OCI-LY1 (cell line): ENCODE data around the gene TGFB3.

ENCODE experiments used
- H2AFZ ChIP-seq: fragments of 200-600 bp; sonication (generic), shearing (Covaris generic); 2 replicates; pipeline ENCODE4 v1.6.0; 2014; ENCODE audit warnings: antibody characterized with exemption, mild to moderate bottlenecking, low read length
- H3F3A ChIP-seq: fragments of 200-600 bp; sonication (generic), shearing (Covaris generic); 2 replicates; pipeline ENCODE4 v1.6.0; 2014; ENCODE audit warnings: mild to moderate bottlenecking, antibody characterized with exemption, low read length, moderate library complexity; ENCODE audit not compliant: insufficient read depth
- H3K27ac ChIP-seq: fragments of 200-600 bp; sonication (generic); 2 replicates; pipeline ENCODE4 v1.5.1; 2014; ENCODE audit warnings: low read length, mixed run types, mild to moderate bottlenecking, low read depth; ENCODE audit not compliant: poor library complexity, severe bottlenecking
- H3K27me3 ChIP-seq: fragments of 200-600 bp; sonication (generic); 2 replicates; pipeline ENCODE4 v1.6.0; 2014; ENCODE audit warnings: antibody characterized with exemption, mild to moderate bottlenecking, low read length, moderate library complexity; ENCODE audit not compliant: insufficient read depth
- H3K36me3 ChIP-seq: fragments of 200-600 bp; sonication (generic); 2 replicates; pipeline ENCODE4 v1.6.1; 2014; ENCODE audit warnings: mild to moderate bottlenecking, antibody characterized with exemption, low read length, moderate library complexity, mixed read lengths; ENCODE audit not compliant: insufficient read depth
- H3K4me1 ChIP-seq: fragments of 200-600 bp; sonication (generic); 2 replicates; pipeline ENCODE4 v1.5.1; 2014; ENCODE audit warnings: mild to moderate bottlenecking, low read length, moderate library complexity; ENCODE audit not compliant: insufficient read depth, severe bottlenecking
- H3K4me2 ChIP-seq: fragments of 200-600 bp; sonication (generic), shearing (Covaris generic); 2 replicates; pipeline ENCODE4 v1.6.1; 2014; ENCODE audit warnings: low read length
- H3K4me3 ChIP-seq: fragments of 200-600 bp; sonication (generic); 2 replicates; pipeline ENCODE4 v1.5.1; 2014; ENCODE audit warnings: low read length, low read depth, mild to moderate bottlenecking, mixed read lengths; ENCODE audit not compliant: poor library complexity, severe bottlenecking
- H3K79me2 ChIP-seq: fragments of 200-600 bp; shearing (Covaris generic); 2 replicates; pipeline ENCODE4 v1.6.1; 2016; ENCODE audit warnings: mixed run types, low read length, mixed read lengths; ENCODE audit not compliant: insufficient read depth
- H3K9ac ChIP-seq: fragments of 200-600 bp; sonication (generic), shearing (Covaris generic); 2 replicates; pipeline ENCODE4 v1.6.1; 2014; ENCODE audit warnings: mild to moderate bottlenecking, low read length, mixed read lengths
- H3K9me2 ChIP-seq: fragments of 200-600 bp; sonication (generic), shearing (Covaris generic); 2 replicates; pipeline ENCODE4 v1.6.1; 2014; ENCODE audit warnings: low read depth, mild to moderate bottlenecking, low read length, mixed read lengths
- H3K9me3 ChIP-seq: fragments of 200-600 bp; shearing (Covaris generic); 2 replicates; pipeline ENCODE4 v1.6.1; 2014; ENCODE audit warnings: low read length, mixed read lengths
- H4K20me1 ChIP-seq: fragments of 200-600 bp; sonication (generic), shearing (Covaris generic); 2 replicates; pipeline ENCODE4 v1.6.0; 2016; ENCODE audit warnings: mild to moderate bottlenecking, low read length; ENCODE audit not compliant: insufficient read depth
- CTCF ChIP-seq: fragments of 200-600 bp; sonication (generic), shearing (Covaris generic); IDR thresholded peaks from 2 replicates; pipeline ENCODE4 v1.5.1; 2017; ENCODE audit warnings: mild to moderate bottlenecking, antibody characterized with exemption, low read length, moderate library complexity, mixed read lengths
- EZH2 ChIP-seq: fragments of 200-600 bp; sonication (generic), shearing (Covaris generic); IDR thresholded peaks from 2 replicates; pipeline ENCODE4 v1.8.0; 2017; ENCODE audit warnings: borderline replicate concordance, mixed run types, mild to moderate bottlenecking, antibody characterized with exemption, low read length, moderate library complexity, mixed read lengths

The TGFB3 gene

GRCh38 chr14:75981426-75982265, at the start of gene TGFB3:
TSS of gene TGFB3 (minus strand) at chr14:75981995. CDS start at chr14:75980893, 1,102 bp downstream.
- Histone ChIP-seq H3K9me2 (no peaks in the 10 kb centered on the region), H3K9me3 (no peaks in the 10 kb centered on the region), H4K20me1 (no peaks in the 10 kb centered on the region), H3K4me2 (peak within 1 kb of the TSS; percentile 77), H3K4me1 (peaks cover 53% of the 10 kb centered on the region), H2AFZ (peak within 1 kb of the TSS; percentile 20; the same call in 1 of the 2 replicates), H3K79me2 (no peaks in the 10 kb centered on the region), H3K36me3 (no peaks in the 10 kb centered on the region), H3K27me3 (no peaks in the 10 kb centered on the region), H3K9ac (peak within 1 kb of the TSS; percentile 73), H3K4me3 (peak within 1 kb of the TSS; percentile 73), H3K27ac (no peak within 1 kb of the TSS), H3F3A (no peaks in the 10 kb centered on the region)
- no peak for TF ChIP-seq EZH2
- TF ChIP-seq CTCF = no peak

- Histone ChIP-seq H4K20me1 (no peaks in the 10 kb centered on the region), H3K27ac (no peak overlapping the region), H3K4me3 (no peak overlapping the region), H3K4me1 (no peaks in the 10 kb centered on the region), H3K9me3 (0 out of 2 replicates have a peak, but pooled peaks cover 6% of the 10 kb centered on the region), H3K36me3 (peaks cover 4% of the 10 kb centered on the region; the same call in 1 of the 2 replicates), H3K4me2 (no peak overlapping the region), H3F3A (no peaks in the 10 kb centered on the region), H2AFZ (no peak overlapping the region), H3K27me3 (no peaks in the 10 kb centered on the region), H3K9me2 (no peaks in the 10 kb centered on the region), H3K79me2 (no peaks in the 10 kb centered on the region), H3K9ac (no peak overlapping the region)
- TF ChIP-seq EZH2 (no peak), CTCF (no peak)
Observed at GRCh38 chr14:76024211-76024907, 42.6 kb upstream of the TGFB3 start.

- TF ChIP-seq CTCF = no peak
- TF ChIP-seq EZH2 = no peak
- no peak overlapping the region for H3K4me2 ChIP-seq
- H3K9me3 ChIP-seq = peaks cover 10% of the 10 kb centered on the region; the same call in 1 of the 2 replicates
- no peaks in the 10 kb centered on the region for H3K79me2 ChIP-seq
- H3F3A ChIP-seq = no peaks in the 10 kb centered on the region
- H4K20me1 ChIP-seq = no peaks in the 10 kb centered on the region
- H3K4me1 ChIP-seq = no peaks in the 10 kb centered on the region
- H3K4me3 ChIP-seq = no peak overlapping the region
- H3K27me3 ChIP-seq = no peaks in the 10 kb centered on the region
- H2AFZ ChIP-seq = no peak overlapping the region
- H3K9me2 ChIP-seq = no peaks in the 10 kb centered on the region
- no peak overlapping the region for H3K27ac ChIP-seq
- H3K9ac ChIP-seq = no peak overlapping the region
- peaks cover 7% of the 10 kb centered on the region; the same call in 1 of the 2 replicates for H3K36me3 ChIP-seq
Observed at GRCh38 chr14:76023757-76024156, 42.0 kb upstream of the TGFB3 start.
